ENCODE measurements around the gene MKNK1.

Gene MKNK1

DNA sequence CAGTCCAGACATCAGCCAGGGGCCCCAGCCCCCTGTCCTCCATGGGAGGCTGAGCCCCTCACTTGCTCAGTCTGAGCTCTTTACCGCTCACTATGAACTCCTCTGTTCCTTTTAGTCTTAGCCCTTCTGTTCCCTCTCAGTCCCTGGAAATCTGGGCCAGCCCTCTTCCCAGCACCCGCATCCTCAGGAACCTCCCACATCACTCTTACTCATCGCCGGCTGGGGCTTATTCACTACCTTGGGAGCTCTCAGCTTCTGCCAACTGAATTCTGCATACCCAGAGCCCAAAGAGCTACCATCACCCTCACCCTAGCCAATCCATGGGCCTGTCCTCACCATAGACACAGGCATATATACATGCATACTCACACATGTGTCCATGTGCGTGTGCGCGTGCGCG, 64.1 kb downstream of the MKNK1 start:
- no peak for DNase-seq (ENCODE audit: low read depth in 3 of 3)

DNA sequence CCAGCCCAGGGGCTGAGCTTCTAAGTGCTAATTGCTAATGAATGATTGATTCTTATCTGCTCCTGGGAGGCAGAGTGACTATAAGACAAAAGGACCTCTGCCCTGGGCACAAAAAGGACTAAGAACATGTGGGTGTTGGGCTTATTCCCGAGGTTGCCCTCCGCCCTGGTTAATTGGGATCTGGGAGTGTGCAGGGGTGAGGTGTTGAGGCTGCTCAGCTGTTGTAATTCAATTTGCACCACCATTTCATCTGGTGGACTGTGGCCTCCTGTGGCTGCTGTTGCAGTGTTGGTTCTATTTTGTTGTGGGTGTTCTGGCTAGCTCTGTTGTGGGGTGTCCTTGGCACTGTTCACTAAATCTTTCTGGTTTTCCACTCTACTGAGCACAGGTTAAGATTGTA, 65.9 kb downstream of the MKNK1 start:
- DNase-seq (ENCODE audit: low read depth in 3 of 3) = no peak

DNA sequence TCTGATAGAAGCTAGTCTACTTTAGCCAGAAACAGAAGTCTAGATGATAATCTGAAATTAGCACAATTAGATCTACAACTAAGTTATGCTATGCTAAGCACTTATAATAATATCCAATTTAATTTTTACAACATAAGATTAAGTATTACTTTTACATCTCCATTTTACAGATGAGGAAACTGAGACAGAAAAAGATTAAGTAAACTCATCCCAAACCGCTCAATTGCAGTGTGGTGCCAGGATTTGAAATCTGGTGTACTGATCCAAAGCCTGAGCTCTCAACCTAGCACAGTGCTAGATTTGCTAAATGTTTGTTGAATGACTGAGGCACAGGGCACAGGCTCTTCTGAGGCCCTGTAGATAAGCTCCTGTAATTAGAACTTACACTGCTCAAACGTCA, 66.4 kb downstream of the MKNK1 start:
- no peak for DNase-seq (ENCODE audit: low read depth in 3 of 3)

DNA sequence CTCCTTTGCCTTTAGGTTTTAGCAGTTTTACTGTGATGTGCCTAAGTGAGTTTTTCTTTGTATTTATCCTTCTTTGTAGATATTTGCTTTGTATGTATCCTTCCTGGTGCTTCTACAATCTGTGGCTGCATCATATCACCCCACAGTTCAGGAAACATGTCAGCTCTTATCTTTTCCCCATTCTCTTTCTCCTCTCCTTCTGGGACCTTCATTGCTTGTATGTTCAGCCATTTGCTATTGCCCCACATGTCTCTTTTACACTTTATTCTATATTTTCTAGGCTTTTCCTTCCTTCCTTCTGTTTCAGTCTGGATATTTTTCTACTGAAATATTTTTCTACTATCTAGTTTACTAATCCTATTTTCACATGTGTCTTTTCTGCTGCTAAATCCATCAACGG, 67.5 kb downstream of the MKNK1 start:
- DNase-seq (ENCODE audit: low read depth in 3 of 3) = no peak

DNA sequence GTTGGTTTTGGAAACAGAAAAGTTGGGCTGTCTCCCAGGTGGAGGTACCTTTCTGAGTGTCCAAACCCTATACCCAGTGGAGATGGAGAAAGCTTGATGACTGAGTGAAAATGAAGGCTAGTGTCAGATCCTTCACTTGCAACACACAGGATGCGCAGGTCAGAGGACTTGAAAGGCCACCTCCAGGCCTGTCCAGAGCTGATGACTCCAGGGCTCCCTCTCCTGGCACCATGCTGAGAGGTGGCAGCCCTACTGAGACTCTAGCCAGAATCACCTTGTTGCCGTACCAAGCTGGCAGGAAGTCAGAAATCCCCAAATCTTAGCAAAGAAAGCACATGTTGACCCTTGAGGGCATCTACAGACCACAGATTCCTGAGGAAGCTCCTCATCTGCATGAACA, 69.0 kb downstream of the MKNK1 start:
- no peak for DNase-seq (ENCODE audit: low read depth in 3 of 3)

DNA sequence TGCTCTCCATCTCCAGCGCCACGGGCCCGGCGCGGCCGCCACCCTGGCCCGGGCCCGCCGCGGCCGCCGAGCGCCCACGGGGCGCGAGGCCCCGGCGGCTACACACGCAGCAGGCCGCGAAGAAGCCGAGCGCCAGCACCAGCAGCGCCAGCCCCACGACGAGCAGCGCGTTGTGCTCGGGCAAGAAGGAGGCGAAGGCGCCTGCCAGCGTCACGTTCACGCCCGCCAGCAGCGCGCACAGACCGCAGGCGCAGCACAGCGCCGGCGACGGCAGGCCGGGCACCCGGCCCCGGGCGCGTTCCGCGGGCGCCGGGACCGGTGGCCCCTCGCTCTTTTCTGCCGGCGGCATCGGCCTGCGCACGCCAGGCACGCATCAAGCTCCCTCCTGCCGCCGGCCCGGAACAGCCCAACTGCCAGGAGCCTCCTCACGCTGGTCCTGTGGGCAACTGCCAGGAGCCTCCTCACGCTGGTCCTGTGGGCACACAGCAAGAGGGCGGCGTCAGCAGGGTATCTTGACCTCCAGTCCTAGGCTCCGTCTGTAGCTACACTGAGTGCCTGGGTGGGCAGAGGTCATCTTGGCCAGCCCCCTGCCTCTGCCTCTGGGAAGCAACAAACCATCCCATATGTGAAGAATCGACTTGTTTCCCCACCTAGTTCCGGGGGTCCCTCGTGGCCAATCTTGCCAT, 70.7 kb downstream of the MKNK1 start:
- DNase-seq (ENCODE audit: low read depth in 3 of 3) = no peak

DNA sequence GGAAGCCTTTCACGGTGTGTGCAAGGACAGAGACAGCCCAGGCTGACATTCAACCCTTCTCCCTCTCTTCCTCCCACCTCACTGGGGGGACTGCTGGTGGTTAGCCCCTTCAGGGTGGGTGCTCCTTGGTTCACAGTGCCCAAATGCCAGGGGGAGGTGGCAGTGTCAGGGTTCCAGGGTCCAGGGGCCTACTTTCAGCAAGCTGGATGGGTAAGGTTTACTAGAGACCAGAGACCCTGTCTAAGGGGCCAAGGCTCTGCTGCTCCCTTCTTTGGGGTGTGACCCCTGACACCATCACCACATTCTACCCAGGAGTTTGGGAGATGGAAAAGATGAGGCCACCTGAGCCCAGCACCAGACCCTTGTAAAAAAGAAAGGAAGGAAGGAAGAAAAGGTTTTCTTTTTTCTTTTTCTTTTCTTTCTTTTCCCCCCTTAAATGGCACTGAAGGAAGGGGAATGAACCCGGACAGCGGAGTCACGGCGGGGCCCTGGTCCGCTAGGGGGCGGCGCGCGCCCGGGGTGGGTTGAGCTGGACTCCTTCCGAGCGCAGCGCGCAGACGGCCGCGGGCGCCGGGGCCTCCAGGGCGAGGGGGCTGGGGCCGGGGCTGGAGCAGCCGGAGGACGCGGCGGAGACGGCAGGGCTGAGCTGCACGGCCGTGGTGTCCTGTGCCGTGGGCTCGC, 71.4 kb downstream of the MKNK1 start:
- peak in 2 of 3 donors; percentile 48 to 61 for DNase-seq (ENCODE audit: low read depth in 3 of 3)

DNA sequence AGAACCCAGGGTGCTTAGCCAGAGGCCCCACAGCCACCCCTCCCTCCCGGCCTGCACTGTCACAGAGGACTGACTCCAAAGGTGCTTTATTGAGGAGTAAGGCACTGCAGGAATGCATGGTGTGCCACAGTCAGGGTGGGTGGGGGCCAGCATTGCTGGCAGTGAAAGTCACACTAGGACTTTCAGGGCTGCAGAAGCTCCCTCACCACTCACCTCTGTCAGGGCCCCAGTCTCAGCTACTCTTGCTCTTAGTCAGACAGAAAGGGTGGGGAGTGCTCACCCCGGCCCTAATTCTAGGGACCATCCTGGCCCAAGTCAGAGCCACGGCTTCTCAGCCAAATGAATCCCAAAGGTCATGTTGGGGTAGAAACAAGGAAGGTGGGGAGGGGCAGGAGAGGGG, 72.0 kb downstream of the MKNK1 start:
- DNase-seq (ENCODE audit: low read depth in 3 of 3) = no peak

DNA sequence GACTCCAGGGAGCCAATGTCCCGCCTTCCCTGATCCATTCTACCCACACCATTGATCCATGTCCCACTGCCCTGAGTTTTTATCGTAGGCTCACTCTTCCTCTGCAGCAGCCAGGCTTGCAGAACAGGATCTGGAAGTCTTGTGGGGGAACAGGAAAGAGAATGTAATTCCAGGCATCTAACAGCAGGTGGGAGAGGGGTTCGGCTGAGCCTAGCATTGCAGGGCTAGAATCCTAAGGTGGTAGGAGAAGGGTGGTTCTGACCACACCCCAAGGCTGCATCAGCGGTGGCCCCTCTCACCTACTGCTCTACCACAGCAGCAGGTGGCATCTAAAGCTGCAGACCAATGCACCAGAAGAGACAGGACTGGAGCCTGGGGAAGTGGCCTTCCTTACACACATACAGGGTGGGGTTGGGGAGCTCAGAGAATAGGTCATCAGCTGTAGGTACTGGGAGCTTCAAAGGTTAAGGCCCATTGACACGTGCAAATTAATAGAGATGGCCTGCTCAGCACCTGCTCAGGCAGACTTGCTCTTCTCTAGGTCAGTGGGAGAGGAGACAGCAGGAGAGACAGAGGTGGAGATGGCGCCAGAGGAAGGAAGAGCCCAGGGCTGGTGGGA, 73.2 kb downstream of the MKNK1 start:
- no peak for DNase-seq (ENCODE audit: low read depth in 3 of 3)

DNA sequence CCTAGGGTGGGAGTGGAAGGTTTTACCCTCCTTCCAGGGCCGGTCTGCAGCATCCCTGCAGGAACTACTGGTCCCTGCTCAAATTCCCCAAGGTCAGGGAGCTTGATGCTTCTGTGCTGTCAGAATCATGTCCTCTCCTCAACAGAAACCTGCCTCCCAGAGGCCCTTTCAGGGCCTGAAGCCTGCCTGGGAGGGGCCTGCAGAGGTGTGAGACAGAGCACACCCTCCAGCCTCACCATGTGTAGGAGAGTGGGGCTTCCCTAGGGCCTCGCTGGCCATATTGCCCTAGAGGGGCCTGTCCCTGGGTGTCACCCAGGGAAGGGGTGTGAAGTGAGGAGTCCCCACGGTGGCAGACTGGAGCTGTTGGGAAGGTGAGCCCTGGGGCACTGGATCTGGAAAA, 73.8 kb downstream of the MKNK1 start:
- DNase-seq (ENCODE audit: low read depth in 3 of 3) = no peak

DNA sequence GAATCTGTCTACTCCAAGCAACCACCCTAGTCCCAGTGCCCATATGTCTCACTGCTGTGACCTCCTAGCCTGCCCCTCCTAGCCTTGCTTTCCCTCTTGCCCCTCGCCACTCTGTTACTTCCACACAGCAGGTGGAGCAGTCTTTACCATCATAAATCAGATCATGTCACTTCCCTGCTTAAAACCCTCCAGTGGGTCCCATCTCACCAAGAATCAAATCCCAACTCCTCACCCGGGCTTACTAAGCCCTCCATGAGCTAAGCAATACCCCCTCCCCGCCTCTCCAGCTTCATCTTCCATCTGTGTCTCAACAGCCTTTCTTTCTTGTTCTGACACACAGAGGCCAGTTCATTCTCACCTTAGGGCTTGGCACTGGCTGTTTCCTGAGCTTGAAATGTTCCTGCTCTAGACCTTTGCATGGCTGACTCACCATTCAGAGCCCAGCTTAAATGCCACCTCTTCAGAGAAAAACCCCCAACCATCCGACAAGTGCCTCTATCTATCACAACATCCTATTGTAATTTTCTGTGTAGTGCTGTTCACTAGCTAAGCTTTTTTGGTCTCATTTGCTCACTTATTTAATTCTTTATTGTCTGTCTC, 74.9 kb downstream of the MKNK1 start:
- no peak for DNase-seq (ENCODE audit: low read depth in 3 of 3)

DNA sequence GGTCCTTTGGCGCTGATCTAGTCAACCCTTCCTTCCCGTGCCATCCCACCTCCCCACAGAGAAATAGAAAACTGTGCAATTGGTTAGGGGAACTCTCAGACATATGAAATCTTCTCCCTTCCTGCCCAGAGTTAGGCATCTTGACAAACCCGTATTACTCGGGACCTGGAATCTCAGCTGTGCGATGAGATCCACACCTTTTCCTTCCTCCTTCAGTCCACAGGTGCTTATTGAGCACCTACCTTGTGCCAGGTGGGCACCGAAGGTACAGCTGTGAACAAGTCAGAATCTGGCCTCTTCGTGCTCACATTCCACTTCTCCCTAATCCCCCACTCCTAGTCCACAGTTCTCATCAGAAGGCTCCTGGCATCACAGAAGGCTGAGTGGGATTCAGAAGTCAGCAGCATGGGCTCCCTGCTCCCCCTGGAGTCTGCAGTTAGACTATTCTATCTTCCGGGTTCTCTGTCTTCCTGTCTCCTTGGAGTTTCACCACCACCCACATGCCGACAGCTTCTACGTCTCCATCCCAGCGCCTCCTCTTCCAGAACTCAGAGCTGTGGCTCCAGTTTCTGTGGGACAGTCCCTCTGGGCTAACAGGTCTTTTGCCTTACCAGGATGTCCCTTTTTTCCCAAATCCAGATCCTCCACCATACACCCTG, 75.6 kb downstream of the MKNK1 start:
- DNase-seq (ENCODE audit: low read depth in 3 of 3) = no peak

DNA sequence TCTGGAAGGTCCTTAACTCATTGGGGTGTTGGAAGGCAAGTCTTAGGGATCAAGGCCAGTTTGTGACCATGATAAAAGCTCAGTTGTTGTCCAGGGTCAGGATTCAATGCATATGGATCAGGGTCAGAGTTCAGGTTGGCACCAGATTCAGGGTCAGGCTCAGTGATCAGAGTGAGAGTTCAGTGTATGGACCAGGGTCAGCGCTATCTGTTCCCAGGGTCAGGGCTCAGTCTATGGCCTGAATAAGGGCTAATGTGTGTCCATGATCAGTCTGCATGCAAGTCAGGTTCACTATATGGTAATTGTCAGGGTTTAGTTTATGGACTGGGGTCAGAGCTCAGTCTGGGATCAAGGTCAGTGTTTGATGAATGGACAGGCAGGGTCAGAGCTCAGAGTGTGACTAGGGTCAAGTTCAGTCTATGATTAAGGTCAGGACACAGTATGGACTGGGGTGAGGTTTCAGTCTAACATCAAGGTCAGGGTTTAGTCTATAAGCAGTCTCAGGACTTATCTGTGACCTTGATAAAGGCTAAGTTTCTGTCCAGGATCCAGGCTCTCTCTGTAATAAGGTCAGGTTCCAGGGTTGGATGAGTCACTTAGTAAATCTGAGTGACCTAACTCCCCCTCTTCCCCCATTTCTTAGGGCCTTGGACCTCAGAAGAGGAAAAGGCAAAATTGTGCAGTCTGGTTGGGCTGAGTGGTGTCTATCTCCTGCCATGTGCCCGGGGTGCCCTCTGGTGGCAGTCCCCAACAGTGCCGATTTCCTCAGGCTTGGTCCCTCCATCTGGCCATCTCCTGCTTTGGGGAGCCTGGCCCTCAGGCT, 76.4 kb downstream of the MKNK1 start:
- DNase-seq (ENCODE audit: low read depth in 3 of 3) = peak; percentile 53 to 76 (median 74)

DNA sequence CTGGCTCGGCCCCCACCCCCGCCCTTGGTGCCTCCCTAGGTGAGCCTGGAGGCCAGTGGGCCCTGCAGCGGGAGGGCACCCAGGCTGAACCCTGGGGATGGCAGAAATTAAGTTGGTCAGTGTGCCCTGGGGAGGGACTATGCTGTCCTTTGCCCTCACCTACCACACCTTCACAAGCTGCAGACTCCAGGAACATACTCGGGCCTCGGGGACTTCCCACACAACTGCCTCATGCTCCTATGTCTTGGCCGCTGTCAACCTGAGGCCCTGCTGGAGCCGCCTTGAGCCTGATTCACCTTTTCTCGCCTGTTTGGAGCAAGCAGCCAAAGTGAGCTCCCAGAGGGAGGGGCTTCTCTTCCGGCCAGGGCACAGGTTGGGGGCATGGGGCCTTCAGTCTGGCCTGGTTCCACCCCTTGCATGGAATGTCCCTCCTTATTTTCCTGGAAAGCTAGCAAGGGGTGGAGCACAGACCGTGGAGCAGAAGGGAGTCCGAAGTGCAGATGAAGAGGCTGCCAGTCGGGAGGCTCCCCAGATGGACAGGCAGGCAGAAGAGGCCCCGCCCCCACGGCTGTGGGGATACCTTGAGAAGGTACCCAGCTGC, 77.3 kb downstream of the MKNK1 start:
- no peak for DNase-seq (ENCODE audit: low read depth in 3 of 3)

DNA sequence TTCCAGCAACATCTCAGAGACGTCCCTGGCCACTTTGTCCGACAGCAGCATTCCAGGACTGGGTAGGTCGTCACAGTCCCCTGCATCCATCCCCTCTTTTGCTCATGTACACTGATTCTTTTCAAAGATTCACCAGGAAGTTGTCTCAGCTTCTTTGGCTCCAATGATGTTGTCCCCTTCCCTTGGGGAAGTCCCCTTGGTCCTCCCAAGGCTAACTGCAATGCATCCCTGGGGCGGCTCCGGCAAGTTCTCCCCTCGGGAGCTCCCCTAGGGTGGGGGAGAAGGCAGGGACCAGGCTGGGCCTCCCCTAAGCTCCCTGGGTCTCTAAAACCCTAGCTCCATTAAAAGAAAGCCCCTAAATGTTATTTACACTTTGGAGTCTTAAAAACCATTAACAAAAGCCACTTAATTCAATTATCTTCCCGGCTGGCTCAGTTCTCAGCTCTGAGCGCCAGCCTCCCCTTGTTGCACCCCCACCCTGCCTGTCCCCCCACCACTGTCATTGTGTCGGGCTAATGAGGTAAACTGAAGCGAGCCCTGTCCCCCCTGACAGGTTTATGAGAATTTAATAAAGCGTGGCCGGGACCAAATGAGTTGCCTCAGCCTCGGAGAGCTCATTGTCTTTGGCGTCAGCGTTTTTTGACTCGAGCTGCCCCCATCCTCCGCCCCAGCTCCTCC, 77.9 kb downstream of the MKNK1 start:
- DNase-seq (ENCODE audit: low read depth in 3 of 3) = no peak

DNA sequence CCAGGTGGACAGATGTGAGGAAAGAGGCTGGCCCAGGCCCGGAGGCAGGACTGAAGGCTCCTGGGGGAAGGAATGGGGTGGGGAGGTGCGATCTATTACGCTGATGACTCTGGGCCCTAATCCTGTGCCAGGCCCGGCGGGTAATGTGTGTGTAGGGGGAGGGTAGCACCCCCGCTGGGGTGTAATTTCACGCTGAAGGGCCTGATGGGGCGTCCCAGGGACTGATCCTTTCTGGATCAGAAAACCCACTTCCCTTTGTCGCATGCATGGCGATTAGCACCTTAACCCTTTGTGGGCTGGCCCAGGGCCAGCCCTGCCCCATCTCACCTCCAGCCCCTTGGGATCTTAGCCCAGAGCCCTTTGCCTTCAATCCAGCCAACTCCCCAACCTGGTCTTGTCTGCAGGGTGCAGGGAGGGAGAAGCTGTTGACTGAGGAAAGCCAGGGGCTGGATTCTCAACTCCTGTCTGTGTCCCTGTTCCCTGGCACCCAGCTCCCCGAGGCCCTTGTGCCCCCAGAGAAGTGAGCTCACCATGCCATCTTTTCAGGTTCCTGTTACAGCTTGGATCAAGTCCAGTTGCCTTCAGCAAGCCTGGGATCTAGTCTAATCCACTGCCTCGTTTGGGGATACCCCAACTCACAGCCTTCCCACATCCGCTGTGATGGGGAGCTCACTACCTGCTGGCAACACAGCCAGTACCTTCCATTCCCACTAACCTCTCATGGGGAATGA, 78.7 kb downstream of the MKNK1 start:
- DNase-seq (ENCODE audit: low read depth in 3 of 3) = no peak

DNA sequence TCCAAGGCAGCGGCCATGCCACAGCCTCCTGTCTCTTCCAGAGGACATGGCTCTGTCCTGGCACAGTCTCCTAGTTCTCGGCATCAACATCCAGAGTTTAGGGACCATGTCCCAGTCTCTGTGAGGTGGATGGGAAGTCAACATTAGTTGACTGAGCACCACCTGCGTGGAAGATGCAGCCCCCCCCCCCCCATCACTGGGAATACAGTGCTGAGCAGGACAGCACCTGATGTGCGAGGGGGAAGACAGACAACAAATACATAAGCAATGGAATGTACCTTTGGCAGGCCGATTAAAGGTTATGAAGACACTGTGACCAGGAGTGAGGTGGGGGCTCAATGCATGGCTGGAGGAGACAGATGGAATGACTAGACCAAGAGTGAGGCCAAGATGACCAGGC, 79.2 kb downstream of the MKNK1 start:
- DNase-seq (ENCODE audit: low read depth in 3 of 3) = no peak

DNA sequence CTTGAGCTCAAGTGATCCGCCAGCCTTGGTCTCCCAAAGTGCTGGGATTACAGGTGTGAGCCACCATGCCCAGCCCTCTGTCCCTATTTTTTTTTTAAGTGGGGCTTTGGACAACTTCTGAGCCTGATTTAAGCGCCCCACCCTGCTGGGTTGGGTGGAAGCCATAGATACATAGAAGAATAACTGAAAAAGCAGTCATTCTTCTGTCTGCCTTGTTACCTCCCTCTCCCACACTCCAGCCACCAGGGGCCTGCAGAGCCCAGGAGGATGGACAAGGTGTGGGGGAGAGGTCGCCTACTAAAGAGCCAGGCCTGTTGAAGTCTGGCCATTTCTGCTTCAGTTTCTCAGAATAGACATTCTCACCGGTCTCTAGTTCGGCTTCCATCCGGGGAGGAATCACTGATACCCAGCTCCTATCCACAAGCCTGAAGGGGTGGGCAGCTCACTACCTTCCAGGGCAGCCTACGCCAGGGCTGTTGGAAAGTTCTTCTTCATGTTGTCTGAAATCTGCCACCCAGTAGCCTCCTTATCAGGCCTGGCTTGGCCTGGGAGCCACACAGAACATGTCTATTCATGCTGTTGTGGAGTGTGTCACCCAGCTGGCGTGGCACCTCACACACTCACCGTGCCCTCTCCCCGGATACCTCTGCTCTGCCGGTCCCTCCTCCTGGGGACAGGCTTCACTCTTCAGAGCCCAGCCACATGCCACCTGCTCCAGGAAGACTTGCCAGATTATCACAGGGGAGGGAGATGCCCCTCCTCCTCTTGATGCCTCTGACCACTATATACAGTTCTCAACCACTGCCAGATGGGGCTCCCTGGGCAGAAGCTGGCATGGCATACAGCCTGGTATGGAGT, 80.3 kb downstream of the MKNK1 start:
- no peak for DNase-seq (ENCODE audit: low read depth in 3 of 3)

DNA sequence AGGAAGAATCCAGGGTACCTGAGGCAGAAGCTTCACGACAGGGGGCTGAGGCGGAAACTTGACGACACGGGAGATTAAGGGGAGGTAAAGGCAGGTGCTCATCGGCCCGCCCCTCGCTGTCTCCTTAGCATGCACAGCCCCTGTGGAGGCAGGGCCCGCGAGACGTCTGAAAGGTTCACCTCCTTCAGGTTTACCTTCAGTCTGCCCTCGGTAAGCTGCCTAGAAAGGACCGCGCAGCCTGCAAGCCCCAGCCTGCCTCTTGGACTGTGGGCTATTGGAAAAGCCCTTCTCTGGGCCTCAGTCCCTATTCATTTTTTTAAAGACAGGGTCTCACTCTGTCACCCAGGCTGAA, 81.1 kb downstream of the MKNK1 start:
- DNase-seq (ENCODE audit: low read depth in 3 of 3) = no peak

Data from stimulated activated CD4-positive, alpha-beta T cell treated with anti-CD3 and anti-CD28 coated beads, TNF-alpha, amount 100 ng/mL, for 48 hours (primary cell).